HG02970 (cell line): ENCODE data around the gene PXDC1.
"Not testable (repeated sequence)": the region's sequence is repeated elsewhere in the genome, so short reads cannot be mapped to it uniquely, and the experiment has no call there.

Experiments
- ATAC-seq: cut with Tn5 transposase; IDR thresholded peaks from one replicate; pipeline ENCODE4 v1.9.1; 2021; ENCODE audit warnings: mild to moderate bottlenecking, moderate library complexity, moderate number of reproducible peaks; ENCODE audit not compliant: unreplicated experiment, low FRiP score

The PXDC1 gene

DNA sequence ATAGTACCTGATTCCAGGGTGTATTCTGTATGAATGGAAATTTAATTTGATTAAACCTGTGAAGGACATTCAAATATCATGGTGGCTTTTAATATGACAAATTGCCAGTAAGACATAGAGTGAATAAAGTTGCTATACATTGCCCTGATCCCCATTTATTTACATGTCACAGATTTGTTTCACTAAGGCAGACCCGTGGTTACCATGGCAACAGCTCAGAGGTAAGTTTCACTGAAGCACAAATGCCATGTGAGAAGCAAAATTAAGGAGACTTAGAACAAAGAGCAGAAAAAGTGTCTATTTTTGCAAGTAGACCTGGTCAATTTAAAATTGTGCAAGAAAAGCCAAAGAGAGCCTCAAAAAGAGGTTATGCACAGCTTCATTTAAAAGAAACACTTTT, 63.7 kb downstream of the PXDC1 start:
- no peak for ATAC-seq

GRCh38 chr6:3683331-3683730, 68.2 kb downstream of the PXDC1 start:
- no peak for ATAC-seq

- ATAC-seq: no peak
These were observed 72.6 kb downstream of the PXDC1 start for GRCh38 chr6:3678946-3679345.

GRCh38 chr6:3677751-3678150, 73.8 kb downstream of the PXDC1 start:
- not testable (repeated sequence) for ATAC-seq

DNA sequence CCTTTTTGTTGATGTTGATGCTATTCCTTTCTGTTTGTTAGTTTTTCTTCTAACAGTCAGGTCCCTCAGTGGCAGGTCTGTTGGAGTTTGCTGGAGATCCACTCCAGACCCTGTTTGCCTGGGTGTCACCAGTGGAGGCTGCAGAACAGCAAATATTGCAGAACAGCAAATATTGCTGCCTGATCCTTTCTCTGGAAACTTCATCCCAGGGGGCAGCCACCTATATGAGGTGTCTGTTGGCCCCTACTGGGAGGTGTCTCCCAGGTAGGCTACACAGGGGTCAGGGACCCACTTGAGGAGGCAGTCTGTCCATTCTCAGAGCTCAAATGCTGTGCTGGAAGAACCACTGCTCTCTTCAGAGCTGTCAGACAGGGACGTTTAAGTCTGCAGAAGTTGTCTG, 74.2 kb downstream of the PXDC1 start:
- not testable (repeated sequence) for ATAC-seq
